ENCODE results near the gene ATP5F1A. TPM values are rescaled to one million over a fixed set of nuclear protein-coding genes. Genes with fewer than 3 reads are reported as not detected.

The ATP5F1A gene
- total RNA-seq, 2 experiments from 2014 or later = 442 to 447 TPM

DNA sequence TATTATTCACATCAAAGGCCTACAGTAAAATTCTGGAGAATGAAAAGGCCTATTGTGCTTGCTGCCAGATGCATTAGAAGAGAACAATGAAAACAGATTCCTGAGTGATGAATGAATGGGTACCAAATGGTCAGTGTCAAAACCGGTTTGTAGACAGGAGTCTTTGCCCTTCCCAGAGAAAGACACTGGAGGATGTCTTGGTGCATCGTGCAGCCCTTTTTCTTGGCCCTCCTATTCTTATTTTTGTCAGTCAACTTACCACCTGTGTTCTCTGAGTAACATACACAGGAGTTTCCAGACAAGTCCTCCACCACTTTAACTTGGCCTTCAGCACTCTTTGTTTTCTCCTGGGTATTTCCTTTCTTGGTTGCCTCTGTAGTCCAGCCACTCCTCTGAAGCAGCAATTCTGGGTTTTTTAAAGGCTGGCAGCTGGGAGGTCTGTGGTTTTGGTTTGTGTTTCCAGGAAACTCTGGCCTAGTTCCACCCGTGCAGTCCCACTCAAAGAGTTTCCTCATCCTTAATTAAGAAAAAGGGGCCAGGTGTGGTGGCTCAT lies 55.4 kb downstream of the ATP5F1A start:
- H3K36me3 Mint-ChIP-seq = peaks cover 9% of the 10 kb centered on the region
- ChIA-PET POLR2A (interaction anchor here (0.8 to 1.3 kb wide), 2 partner anchors 9 to 15 kb away, joined by 3 read pairs; no protein-coding TSS in a partner anchor), CTCF (no interaction called here)
- intact Hi-C loops (cut with micrococcal nuclease) = loop anchor here (1.0 kb wide), 1 partner anchor 13 kb away; no protein-coding TSS in a partner anchor
- no peak overlapping the region for H3K4me3 Mint-ChIP-seq
- peaks cover 43% of the 10 kb centered on the region for H3K4me1 Mint-ChIP-seq (ENCODE audit: low read depth)
- H3K9me3 Mint-ChIP-seq = peaks cover 2% of the 10 kb centered on the region
- H3K27me3 Mint-ChIP-seq = no peaks in the 10 kb centered on the region
- peak; percentile 56 for DNase-seq
- peak overlapping the region; percentile 52 for H3K27ac Mint-ChIP-seq

DNA sequence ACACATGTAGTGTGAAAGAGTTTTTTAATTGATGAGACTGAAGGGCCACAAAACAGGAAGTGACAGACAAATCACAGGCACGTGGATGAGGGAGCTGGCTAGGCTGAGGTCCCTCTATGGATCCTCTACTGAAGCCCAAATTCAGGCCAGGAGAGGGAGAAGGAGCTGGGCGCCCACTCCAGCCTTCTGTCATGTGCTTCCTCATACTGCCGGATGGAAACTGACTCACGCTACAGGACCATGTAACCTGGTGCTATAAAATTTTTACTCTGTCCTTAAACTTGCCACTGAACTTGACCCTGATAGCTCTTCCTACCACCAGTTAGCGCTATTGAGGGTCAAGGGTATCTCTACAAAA lies 57.4 kb downstream of the ATP5F1A start:
- ChIA-PET POLR2A (no interaction called here), CTCF (interaction anchor here (1.3 to 1.6 kb wide), 2 partner anchors 31 to 33 kb away, joined by 3 to 4 read pairs; partner anchors contain the start of gene PSTPIP2)
- no peak for DNase-seq
- no peak overlapping the region for H3K27ac Mint-ChIP-seq
- intact Hi-C loops (cut with micrococcal nuclease) = loop anchor here (2.0 kb wide), 1 partner anchor 32 kb away; the partner anchor contains the start of gene PSTPIP2
- H3K9me3 Mint-ChIP-seq = peaks cover 2% of the 10 kb centered on the region
- no peak overlapping the region for H3K4me3 Mint-ChIP-seq
- no peaks in the 10 kb centered on the region for H3K27me3 Mint-ChIP-seq
- peaks cover 41% of the 10 kb centered on the region for H3K4me1 Mint-ChIP-seq (ENCODE audit: low read depth)
- peaks cover 11% of the 10 kb centered on the region for H3K36me3 Mint-ChIP-seq

DNA sequence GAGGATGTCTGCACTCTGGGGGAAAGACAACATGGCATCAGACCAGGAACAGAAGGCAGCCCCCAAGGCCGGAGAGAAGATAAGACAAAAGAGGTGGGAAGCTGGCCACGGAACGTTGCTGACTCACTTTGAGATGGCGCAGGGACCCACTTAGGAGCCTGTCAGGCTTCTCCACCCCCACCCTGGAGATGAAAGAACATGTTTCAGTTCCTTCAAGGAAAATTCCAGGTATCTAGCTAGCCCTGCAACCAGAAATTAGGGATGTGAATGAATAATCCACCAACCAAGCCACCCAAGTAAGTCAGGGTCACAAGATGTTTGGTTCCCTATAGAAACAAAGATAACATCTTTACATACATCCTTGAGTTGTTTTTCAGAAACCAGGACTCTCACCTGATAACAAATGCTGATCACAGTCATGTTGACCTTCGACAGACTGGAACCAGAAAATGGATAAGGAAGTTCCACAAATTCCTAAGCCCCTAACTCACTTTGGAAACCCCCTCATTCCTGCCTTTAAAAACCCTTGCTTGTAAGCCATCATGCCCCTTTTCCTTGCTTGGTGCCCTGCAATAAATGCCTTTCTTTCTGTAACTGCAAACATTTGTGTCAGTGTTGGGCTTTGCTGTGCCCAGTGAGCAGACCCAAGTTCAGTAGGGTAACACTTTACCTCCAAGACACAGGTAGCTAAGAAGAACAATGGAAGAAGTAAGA lies 57.9 kb downstream of the ATP5F1A start:
- Mint-ChIP-seq H3K4me3 (no peak overlapping the region), H3K27me3 (no peaks in the 10 kb centered on the region), H3K27ac (no peak overlapping the region), H3K9me3 (peaks cover 2% of the 10 kb centered on the region), H3K36me3 (peaks cover 11% of the 10 kb centered on the region), H3K4me1 (ENCODE audit: low read depth) (peaks cover 41% of the 10 kb centered on the region)
- no peak for DNase-seq
- intact Hi-C loops (cut with micrococcal nuclease) = loop anchor here (2.0 kb wide), 1 partner anchor 33 kb away; the partner anchor contains the start of gene PSTPIP2
- ChIA-PET CTCF (interaction anchor here (1.3 to 1.6 kb wide), 2 partner anchors 32 to 34 kb away, joined by 3 to 4 read pairs; partner anchors contain the start of gene PSTPIP2), POLR2A (no interaction called here)

DNA sequence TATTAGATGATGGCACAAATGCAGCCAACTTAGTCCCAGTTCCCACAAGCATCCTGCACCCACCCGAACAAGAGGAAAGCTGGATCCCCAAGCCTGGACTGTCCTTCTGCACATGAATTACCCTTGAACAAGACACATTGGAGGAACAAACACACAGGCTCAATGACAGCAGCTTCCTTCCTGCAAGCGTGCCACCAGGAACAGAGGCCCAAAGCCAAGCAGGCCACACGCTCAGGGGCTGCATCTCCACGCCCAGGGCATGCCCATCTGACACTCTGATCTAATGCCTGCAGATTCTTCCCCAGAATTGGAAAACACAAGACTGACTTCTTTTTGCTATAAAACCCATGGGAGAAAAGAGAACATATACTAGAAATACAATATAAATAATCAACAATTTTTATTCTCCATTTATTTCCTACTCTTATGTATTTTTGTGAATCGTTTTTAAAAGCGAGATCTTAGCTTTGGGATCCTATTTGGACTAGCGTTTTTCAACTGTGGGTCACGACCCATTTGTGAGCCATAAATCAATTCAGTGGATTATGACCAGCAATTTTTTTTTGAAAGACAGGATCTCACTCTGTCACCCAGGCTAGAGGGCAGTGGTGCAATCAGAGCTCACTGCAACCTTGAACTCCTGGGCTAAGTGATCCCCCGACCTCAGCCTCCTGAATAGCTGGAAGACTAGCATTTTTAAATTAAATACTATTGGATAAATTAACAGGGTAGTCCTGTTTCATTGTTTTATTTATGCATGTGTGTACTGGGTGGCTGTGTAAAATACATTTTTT lies 60.4 kb downstream of the ATP5F1A start:
- Mint-ChIP-seq H3K9me3 (no peaks in the 10 kb centered on the region), H3K27ac (no peak overlapping the region), H3K27me3 (no peaks in the 10 kb centered on the region), H3K4me3 (no peak overlapping the region), H3K36me3 (peaks cover 11% of the 10 kb centered on the region), H3K4me1 (ENCODE audit: low read depth) (peaks cover 32% of the 10 kb centered on the region)
- ChIA-PET POLR2A (no interaction called here), CTCF (interaction anchor here (0.9 kb wide), 1 partner anchor 8 kb away, joined by 3 read pairs; no protein-coding TSS in a partner anchor)
- no peak for DNase-seq
- intact Hi-C loops (cut with micrococcal nuclease) = no loop called here

DNA sequence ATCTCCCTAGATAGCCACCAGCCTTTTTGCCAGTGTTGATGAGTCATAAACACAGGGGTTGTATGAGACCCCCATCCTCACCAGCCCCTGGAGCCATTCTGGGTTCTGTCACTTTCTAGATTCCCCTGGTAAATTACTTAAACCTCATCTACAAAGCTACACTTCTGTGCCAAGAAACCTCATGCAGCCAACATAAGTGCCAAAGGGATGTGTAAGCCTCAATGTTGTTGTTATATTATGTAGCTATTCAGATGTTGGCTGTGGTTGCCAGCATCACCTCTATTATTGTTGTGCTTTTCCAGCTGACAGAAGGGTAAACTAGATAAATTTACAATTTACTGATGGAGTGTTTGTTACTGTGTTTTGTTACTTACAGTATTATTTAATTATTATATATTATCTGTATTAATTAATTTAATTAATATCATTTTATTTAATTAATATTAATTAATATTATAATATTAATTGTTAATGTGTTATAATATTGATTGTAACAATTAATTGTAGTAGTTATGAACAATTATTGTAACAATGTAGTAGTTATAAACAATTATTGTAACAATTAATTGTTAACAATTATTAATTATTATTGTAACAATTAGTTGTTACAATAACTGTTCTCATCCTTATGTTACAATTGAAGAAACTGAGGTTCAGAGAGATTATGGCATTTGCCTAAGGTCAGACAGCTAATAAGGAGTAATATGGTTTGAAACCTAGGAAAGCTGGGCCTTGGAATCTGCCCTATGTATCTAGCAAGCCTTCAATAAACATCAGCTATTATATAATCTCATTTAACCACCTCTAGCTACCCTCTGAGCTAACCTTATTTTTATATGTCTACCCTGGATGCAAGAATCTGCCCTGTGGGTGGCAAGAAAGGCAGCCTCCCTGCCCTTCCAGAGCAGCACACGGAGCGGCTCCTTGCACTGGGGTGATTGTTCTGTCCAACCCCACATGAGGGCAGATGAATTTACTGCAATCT lies 62.1 kb downstream of the ATP5F1A start:
- intact Hi-C loops (cut with micrococcal nuclease) = no loop called here
- peaks cover 11% of the 10 kb centered on the region for H3K36me3 Mint-ChIP-seq
- DNase-seq = no peak
- CTCF ChIA-PET = no interaction called here
- no peaks in the 10 kb centered on the region for H3K9me3 Mint-ChIP-seq
- no peaks in the 10 kb centered on the region for H3K27me3 Mint-ChIP-seq
- peaks cover 18% of the 10 kb centered on the region for H3K4me1 Mint-ChIP-seq (ENCODE audit: low read depth)
- H3K27ac Mint-ChIP-seq = no peak overlapping the region
- POLR2A ChIA-PET = no interaction called here
- H3K4me3 Mint-ChIP-seq = no peak overlapping the region

DNA sequence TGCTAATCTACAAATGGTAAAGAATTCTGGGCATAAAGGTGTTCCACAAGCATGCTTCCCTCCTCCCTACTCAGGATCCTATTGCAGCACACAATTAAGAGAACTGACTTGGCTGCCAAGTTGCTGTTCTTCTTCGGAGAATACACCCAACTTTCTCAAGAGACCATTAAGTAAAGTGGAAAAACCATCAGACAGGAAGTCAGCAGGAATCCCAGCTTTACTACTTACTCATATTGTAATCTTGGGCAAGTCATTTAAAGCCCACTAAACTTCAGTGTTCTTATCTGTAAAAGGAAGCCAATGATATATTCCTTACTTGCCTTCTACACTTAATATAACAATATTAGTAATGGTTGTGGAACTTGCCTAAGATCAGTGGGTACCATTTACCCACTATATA lies 63.9 kb downstream of the ATP5F1A start:
- no peak for DNase-seq
- no peak overlapping the region for H3K27ac Mint-ChIP-seq
- no peak overlapping the region for H3K4me3 Mint-ChIP-seq
- no peaks in the 10 kb centered on the region for H3K9me3 Mint-ChIP-seq
- ChIA-PET CTCF (interaction anchor here (0.9 to 1.4 kb wide), 3 partner anchors 12 to 154 kb away, joined by 3 to 6 read pairs (median 3); no protein-coding TSS in a partner anchor), POLR2A (interaction anchor here (0.7 kb wide), 1 partner anchor 9 kb away, joined by 3 read pairs; no protein-coding TSS in a partner anchor)
- H3K4me1 Mint-ChIP-seq (ENCODE audit: low read depth) = peaks cover 3% of the 10 kb centered on the region
- intact Hi-C loops (cut with micrococcal nuclease) = no loop called here
- H3K36me3 Mint-ChIP-seq = peaks cover 6% of the 10 kb centered on the region
- H3K27me3 Mint-ChIP-seq = no peaks in the 10 kb centered on the region

DNA sequence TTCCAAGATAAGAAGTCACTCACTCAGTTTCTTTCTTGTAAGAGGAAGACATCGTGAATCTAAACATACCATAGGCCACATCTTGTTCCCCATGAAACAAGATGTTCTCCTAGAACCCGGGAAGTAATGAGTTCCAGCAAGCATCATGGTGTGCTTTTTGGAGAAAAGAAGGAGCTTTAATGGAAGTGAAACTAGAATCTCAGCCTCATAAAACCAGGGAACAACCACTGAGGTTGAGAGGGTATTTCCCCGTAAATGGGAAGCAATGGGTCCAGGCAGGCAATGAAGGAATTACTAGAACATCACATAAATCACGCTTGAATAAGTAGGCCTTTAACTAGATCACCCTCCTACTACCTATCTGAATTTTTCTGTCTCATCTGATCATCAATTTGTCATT lies 66.4 kb downstream of the ATP5F1A start:
- Mint-ChIP-seq H3K9me3 (no peaks in the 10 kb centered on the region), H3K4me1 (ENCODE audit: low read depth) (peaks cover 16% of the 10 kb centered on the region), H3K36me3 (no peaks in the 10 kb centered on the region), H3K27ac (no peak overlapping the region), H3K4me3 (no peak overlapping the region), H3K27me3 (peaks cover 4% of the 10 kb centered on the region)
- no peak for DNase-seq
- intact Hi-C loops (cut with micrococcal nuclease) = no loop called here
- ChIA-PET POLR2A (no interaction called here), CTCF (interaction anchor here (0.5 to 1.5 kb wide), 2 partner anchors 42 to 134 kb away, joined by 3 to 4 read pairs; no protein-coding TSS in a partner anchor)

Other genes starting within 250 kb of the ATP5F1A start
- gene EPG5, start 131.0 kb downstream of the ATP5F1A start, total RNA-seq = 10 to 100 TPM; 18.8 to 21.4 TPM
- gene PSTPIP2, start 26.0 kb downstream of the ATP5F1A start, total RNA-seq = 10 to 100 TPM; 13.5 to 15.2 TPM
- 10 to 100 TPM; 57.4 to 65.5 TPM for gene HAUS1, start 6.1 kb upstream of the ATP5F1A start, total RNA-seq